Adrenal gland (tissue), 12 donors: ENCODE measurements around the gene POLR2C. TPM values are rescaled to one million over a fixed set of nuclear protein-coding genes. Genes with fewer than 3 reads are reported as not detected.

ENCODE experiments used
- DNase-seq, 7 donors: peaks; one replicate each; pipeline ENCODE4 v3.0.0-alpha.2; 2019 to 2020
- H3K27ac ChIP-seq, 5 donors: fragments of 200-600 bp; sonication (generic) in 4 of 5; 1 replicate in 3 of 5; 2 replicates in 2 of 5; pipeline versions ENCODE4 v1.5.1 to v1.8.0; 2016 to 2020; ENCODE audit warnings: mild to moderate bottlenecking in 1 of 5
- H3K27me3 ChIP-seq: fragments of 200-600 bp; 2 replicates; pipeline ENCODE4 v1.8.0; 2021
- H3K36me3 ChIP-seq, 2 donors: fragments of 200-600 bp; replicated peaks in 1 of 2; 1 replicate in 1 of 2; 2 replicates in 1 of 2; pipeline versions ENCODE4 v1.5.1 to v1.8.0; 2018 to 2022
- H3K4me1 ChIP-seq, 2 donors: fragments of 200-600 bp; replicated peaks in 1 of 2; 1 replicate in 1 of 2; 2 replicates in 1 of 2; pipeline versions ENCODE4 v1.5.1 to v1.8.0; 2018 to 2021
- H3K4me3 ChIP-seq, 4 donors: fragments of 200-600 bp; sonication (generic) in 3 of 4; one replicate each; pipeline ENCODE4 v1.5.1; 2016 to 2018
- H3K9me3 ChIP-seq, 3 donors: fragments of 200-600 bp; sonication (generic) in 1 of 3; replicated peaks in 1 of 3; 1 replicate in 2 of 3; 2 replicates in 1 of 3; pipeline versions ENCODE4 v1.5.1 to v1.8.0; 2016 to 2021
- POLR2A ChIP-seq, 2 donors: fragments of 450-650 bp; IDR thresholded peaks; one replicate each; pipeline ENCODE4 v1.6.1; 2017; ENCODE audit warnings: antibody characterized with exemption in 2 of 2, mild to moderate bottlenecking in 2 of 2, moderate library complexity in 1 of 2
- WGBS, 4 donors: extraction: QIAGEN DNeasy Blood & Tissue Kit in 2 of 4; methylation state at CpG; one replicate each; pipeline versions ENCODE4 v1.1.5 to v1.1.7; 2013 to 2017; 5-methylcytosine and 5-hydroxymethylcytosine counted together
- intact Hi-C, 2 donors: fragments of 100-400 bp; cut with DNase I; formaldehyde crosslinking; loops; one replicate each; pipeline versions ENCODE4 v1.14.1 to v1.15.0; 2022 to 2023
- polyA plus RNA-seq, 3 donors: library from polyadenylated mRNA; stranded (reverse); fragments of 200-250 nt in 2 of 3; fragments of 350-450 nt in 1 of 3; fragmentation: Illumina TruSeq in 1 of 3; extraction: RNeasy Lipid Tissue Mini Kit (QIAGEN cat#74804) in 1 of 3; gene quantifications; one replicate each; pipeline ENCODE4 v1.2.3, GENCODE V29; 2013 to 2014
- total RNA-seq, 9 donors: library from RNA; depleted of rRNA in 4 of 9; stranded (reverse); fragments of >200 nt in 4 of 9; fragments of 120-200 nt in 1 of 9; fragmentation: NEBNext Ultra II Directional in 1 of 9; extraction: Animal tissue kit (Norgen Biotek cat#: 25700) in 1 of 9; gene quantifications; one replicate each; pipeline versions ENCODE4 v1.1.0 to v1.2.4, GENCODE V29; 2013 to 2023
- TF ChIP-seq, protein P1 (sequence below), 6 experiments: fragments of 450-650 bp in 4 of 6; fragments of 200-600 bp in 2 of 6; sonication (generic) in 1 of 6; IDR thresholded peaks; 1 replicate in 5 of 6; 2 replicates in 1 of 6; pipeline versions ENCODE4 v1.5.1 to v1.8.0; 2016 to 2021; ENCODE audit warnings: antibody characterized with exemption in 6 of 6, mild to moderate bottlenecking in 2 of 6, moderate library complexity in 1 of 6
- donor health status: healthy with polysubstance abuse.
- donor health status: Bipolar disorder and iron deficiency.
- donor health status: DM: yes; HTN: yes; CAD: no.
- donor health status: DM: no; HTN: no; CAD: no.
- donor health status: DM: no; HTN: no; CAD: no.
- donor health status: DM: yes; HTN: yes; CAD: no.

The POLR2C gene
- total and polyA plus RNA-seq, 12 donors, result 28.3 to 147 (median 71.7) TPM

DNA sequence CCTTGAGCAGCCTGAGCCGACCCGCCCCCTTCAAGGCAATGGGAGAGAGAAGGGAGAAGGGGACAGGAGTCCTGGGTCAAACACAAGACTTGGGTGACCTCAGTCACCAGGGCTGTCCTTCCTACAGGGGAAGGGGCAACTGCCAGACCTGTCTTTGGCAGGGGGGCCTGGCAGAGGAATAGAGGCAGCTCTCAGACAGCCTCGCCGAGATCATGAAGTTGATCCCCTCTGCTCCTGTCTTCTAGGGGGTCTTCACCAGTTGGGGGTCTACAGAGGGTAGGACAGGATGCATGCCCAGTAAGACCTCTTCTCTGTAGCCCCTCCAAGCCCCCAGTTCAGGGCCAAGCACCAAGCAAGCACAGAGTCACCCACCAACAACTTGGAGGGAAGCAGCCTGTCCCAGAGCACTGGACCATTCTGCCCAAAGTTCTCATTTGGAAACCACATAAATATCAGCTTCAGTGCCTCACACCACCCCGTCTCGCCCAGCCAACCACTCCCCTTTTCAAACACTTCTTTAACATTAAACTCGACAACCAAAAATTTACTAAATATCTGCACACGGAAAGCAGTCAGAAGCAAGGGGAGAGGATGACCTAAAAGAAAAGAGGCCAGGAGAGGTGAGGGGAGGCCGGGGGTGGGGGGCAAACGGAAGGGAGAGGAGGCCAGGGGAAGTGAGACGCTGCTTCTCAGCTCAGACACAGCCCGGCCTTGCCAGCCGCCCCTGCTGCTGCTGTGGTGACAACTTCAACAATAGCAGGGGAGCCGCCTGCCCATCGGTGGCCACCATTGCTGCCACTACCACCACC lies 16.1 kb downstream of the POLR2C start:
- Histone ChIP-seq H3K4me3 (peak overlapping the region in 1 of 4 donors; percentile 48), H3K9me3 (no peaks in the 10 kb centered on the region), H3K4me1 (peaks cover 0 to 27% of the 10 kb centered on the region in 2 donors), H3K27ac (peak overlapping the region in 2 of 5 donors; percentile 60 to 85), H3K36me3 (peaks cover 0 to 11% of the 10 kb centered on the region in 2 donors), H3K27me3 (no peaks in the 10 kb centered on the region)
- DNase-seq, result no peak
- intact Hi-C loops, result loop anchor here in 1 of 2 donors (5.0 kb wide), 1 partner anchor 39 kb away; no protein-coding TSS in a partner anchor
- TF ChIP-seq, protein P1, sequence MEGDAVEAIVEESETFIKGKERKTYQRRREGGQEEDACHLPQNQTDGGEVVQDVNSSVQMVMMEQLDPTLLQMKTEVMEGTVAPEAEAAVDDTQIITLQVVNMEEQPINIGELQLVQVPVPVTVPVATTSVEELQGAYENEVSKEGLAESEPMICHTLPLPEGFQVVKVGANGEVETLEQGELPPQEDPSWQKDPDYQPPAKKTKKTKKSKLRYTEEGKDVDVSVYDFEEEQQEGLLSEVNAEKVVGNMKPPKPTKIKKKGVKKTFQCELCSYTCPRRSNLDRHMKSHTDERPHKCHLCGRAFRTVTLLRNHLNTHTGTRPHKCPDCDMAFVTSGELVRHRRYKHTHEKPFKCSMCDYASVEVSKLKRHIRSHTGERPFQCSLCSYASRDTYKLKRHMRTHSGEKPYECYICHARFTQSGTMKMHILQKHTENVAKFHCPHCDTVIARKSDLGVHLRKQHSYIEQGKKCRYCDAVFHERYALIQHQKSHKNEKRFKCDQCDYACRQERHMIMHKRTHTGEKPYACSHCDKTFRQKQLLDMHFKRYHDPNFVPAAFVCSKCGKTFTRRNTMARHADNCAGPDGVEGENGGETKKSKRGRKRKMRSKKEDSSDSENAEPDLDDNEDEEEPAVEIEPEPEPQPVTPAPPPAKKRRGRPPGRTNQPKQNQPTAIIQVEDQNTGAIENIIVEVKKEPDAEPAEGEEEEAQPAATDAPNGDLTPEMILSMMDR (IDR thresholded peaks at IDR 0.05), result no peak
- TF ChIP-seq POLR2A (IDR thresholded peaks at IDR 0.05), result no peak
- 59 to 68% (median 60%) methylated on average over 13 to 15 of the region's 15 CpGs for WGBS, 4 donors

DNA sequence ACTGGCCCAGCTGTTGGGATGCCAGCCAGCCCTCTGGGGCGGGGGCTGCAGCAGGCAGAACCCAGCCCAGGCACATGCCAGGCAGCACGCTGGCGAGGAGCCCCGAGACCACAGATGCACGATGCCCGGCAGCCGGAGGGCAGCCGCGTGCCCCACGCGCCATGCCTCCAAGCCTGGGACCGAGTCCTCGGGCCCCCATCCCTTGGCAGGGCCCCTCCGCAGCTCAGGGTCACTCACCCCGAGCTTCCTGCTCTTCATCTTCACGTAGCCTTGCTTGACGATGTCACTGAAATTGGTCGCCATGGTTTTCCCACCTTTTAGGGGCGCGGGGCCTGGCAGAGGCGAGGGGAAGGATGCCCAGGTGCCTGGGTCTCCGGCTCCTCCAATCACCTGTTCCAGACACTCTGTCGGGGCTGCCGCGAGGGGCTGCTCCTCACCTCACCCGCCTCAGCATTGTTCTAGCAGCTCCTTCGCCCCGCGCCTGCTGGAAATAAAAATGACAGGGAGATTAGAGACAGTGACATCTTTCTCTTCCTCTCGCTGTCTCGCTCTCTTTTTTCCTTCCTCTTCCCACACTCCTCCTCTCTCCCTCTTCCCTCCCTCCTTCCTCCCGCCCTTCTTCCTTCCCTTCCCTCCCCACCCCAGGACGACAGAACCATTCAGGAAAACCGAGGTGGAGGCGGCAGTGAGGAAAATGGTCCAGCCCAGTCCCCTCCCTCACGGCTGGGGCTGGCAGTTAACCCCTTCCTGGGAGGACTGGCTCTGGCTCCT lies 16.9 kb downstream of the POLR2C start:
- Histone ChIP-seq H3K27me3 (no peaks in the 10 kb centered on the region), H3K36me3 (peaks cover 0 to 4% of the 10 kb centered on the region in 2 donors), H3K4me1 (peaks cover 0 to 27% of the 10 kb centered on the region in 2 donors), H3K9me3 (no peaks in the 10 kb centered on the region), H3K27ac (peak overlapping the region in 2 of 5 donors; percentile 60 to 85), H3K4me3 (peak overlapping the region in 1 of 4 donors; percentile 48)
- intact Hi-C loops, result loop anchor here in 1 of 2 donors (5.0 kb wide), 1 partner anchor 38 kb away; no protein-coding TSS in a partner anchor
- WGBS, 4 donors, result 29 to 53% (median 43%) methylated on average over 18 to 36 of the region's 36 CpGs
- TF ChIP-seq, protein P1 (IDR thresholded peaks at IDR 0.05), result no peak
- TF ChIP-seq POLR2A (IDR thresholded peaks at IDR 0.05), result no peak
- peak in 1 of 7 donors; percentile 37 for DNase-seq

DNA sequence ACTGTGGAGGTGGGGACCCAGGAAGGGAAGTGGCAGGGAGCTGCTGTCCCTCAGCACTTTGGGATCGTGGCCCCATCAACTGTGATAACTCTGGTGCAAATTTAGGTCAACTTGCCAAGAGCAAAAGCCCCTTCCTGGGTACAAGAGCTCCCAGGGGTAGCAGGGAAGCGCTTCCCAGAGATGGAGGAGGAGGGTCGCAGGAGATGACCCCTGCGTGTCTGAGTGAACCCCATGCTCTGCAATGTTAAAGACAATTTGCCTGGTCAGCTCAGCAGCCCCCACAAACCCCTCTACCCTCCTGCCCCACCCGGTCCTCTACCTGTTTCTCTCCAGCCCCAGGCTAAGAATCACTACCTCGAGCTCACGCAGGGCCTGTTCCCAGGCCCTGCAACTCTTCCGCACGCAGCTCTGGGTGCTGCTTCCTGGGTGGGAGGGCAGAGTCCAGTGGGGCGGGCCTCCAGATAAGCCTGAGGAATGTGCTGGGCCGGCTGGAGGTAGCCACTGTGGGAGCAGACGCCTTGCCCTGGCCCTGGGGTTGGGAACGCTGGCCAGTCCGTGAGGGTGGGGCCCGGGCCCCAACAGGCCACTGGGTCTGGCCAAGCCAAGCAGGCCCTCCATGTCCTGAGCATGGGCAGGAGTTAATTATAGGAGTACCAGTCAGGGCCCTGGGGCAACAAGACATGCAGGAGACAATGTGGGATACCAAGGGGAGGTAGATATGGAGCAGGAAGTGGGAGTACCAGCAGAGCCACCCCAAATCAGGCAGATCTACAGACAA lies 17.7 kb downstream of the POLR2C start:
- 58 to 75% (median 63%) methylated on average over 9 to 15 of the region's 15 CpGs for WGBS, 4 donors
- Histone ChIP-seq H3K9me3 (no peaks in the 10 kb centered on the region), H3K27ac (peak overlapping the region in 2 of 5 donors; percentile 60 to 85), H3K27me3 (no peaks in the 10 kb centered on the region), H3K4me1 (peaks cover 0 to 33% of the 10 kb centered on the region in 2 donors), H3K36me3 (no peaks in the 10 kb centered on the region), H3K4me3 (peak overlapping the region in 1 of 4 donors; percentile 48)
- intact Hi-C loops, result loop anchor here in 1 of 2 donors (5.0 kb wide), 1 partner anchor 37 kb away; no protein-coding TSS in a partner anchor
- peak in 1 of 7 donors; percentile 46 for DNase-seq
- TF ChIP-seq, protein P1 (IDR thresholded peaks at IDR 0.05), result no peak
- no peak for TF ChIP-seq POLR2A (IDR thresholded peaks at IDR 0.05)
